ENCODE measurements around the gene TEDC1. TPM values are rescaled to one million over a fixed set of nuclear protein-coding genes. Genes with fewer than 3 reads are reported as not detected.

The TEDC1 gene
- total and polyA plus RNA-seq, 7 donors: 0.95 to 5.2 (median 1.9) TPM

DNA sequence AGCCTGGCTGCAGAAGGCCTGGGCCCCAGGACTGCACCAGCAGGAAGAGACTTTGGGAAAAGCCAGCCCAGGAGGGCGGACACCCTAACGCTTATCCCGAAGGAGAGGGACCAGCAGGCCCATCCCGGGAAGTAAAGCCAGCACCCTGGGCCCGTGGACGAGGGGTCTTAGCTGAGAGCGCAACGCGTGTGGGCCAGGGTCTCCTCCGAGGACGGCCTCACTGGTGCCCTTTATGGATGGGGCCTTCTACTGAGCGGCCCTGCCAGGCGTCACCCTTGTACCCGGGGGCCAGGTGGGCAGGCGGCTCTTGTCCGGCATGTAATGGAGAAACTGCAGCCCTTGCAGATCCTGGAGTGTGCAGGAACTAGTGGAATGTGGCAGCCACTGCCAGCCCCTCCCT is 14.1 kb downstream of the TEDC1 start:
- 85 to 91% (median 88%) methylated on average over 16 of the region's 16 CpGs for WGBS, 3 donors
- DNase-seq: peak in 1 of 2 donors; percentile 23
- ATAC-seq: no peak
- intact Hi-C loops (cut with DNase I): no loop called here
- H3K9me3 ChIP-seq: no peaks in the 10 kb centered on the region
- no peak overlapping the region for H3K4me3 ChIP-seq
- no peak overlapping the region for H3K27ac ChIP-seq
- TF ChIP-seq, protein P1, sequence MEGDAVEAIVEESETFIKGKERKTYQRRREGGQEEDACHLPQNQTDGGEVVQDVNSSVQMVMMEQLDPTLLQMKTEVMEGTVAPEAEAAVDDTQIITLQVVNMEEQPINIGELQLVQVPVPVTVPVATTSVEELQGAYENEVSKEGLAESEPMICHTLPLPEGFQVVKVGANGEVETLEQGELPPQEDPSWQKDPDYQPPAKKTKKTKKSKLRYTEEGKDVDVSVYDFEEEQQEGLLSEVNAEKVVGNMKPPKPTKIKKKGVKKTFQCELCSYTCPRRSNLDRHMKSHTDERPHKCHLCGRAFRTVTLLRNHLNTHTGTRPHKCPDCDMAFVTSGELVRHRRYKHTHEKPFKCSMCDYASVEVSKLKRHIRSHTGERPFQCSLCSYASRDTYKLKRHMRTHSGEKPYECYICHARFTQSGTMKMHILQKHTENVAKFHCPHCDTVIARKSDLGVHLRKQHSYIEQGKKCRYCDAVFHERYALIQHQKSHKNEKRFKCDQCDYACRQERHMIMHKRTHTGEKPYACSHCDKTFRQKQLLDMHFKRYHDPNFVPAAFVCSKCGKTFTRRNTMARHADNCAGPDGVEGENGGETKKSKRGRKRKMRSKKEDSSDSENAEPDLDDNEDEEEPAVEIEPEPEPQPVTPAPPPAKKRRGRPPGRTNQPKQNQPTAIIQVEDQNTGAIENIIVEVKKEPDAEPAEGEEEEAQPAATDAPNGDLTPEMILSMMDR (IDR thresholded peaks at IDR 0.05): no peak
- H3K4me1 ChIP-seq: no peaks in the 10 kb centered on the region
- H3K36me3 ChIP-seq (ENCODE audit: insufficient read depth in 1 of 2, low read depth in 1 of 2): no peaks in the 10 kb centered on the region
- peaks cover 0 to 6% (median 0%) of the 10 kb centered on the region in 3 donors for H3K27me3 ChIP-seq (ENCODE audit: insufficient read depth in 3 of 3, low read length in 2 of 3)

DNA sequence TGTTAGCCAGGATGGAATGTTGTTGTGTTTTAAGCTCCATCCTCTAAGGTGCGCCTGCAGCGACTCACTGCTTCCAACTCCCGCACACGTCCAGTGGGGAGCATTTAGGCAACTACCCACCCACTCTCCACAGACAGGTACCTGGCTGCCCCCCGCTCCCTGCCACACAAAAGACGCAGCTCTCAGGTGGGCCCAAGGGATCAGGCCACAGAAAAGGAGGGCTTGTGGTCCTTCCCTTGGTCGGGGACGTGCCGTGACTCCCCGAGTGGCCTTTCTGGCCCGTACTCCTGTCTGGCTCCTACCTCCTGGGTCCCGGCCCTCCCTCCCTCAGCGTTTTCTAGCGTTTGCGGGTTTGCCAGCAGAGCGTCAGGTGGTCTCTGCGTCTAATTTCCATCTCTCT is 16.2 kb downstream of the TEDC1 start:
- Histone ChIP-seq H3K9me3 (no peaks in the 10 kb centered on the region), H3K27me3 (ENCODE audit: insufficient read depth in 3 of 3, low read length in 2 of 3) (peaks cover 0 to 15% (median 0%) of the 10 kb centered on the region in 3 donors), H3K27ac (no peak overlapping the region), H3K4me3 (no peak overlapping the region), H3K4me1 (no peaks in the 10 kb centered on the region), H3K36me3 (ENCODE audit: insufficient read depth in 1 of 2, low read depth in 1 of 2) (no peaks in the 10 kb centered on the region)
- ATAC-seq (no peak), DNase-seq (peak in 1 of 2 donors; percentile 30)
- TF ChIP-seq, protein P1 (IDR thresholded peaks at IDR 0.05): no peak
- intact Hi-C loops (cut with DNase I): no loop called here
- 72 to 82% (median 76%) methylated on average over 17 of the region's 17 CpGs for WGBS, 3 donors

DNA sequence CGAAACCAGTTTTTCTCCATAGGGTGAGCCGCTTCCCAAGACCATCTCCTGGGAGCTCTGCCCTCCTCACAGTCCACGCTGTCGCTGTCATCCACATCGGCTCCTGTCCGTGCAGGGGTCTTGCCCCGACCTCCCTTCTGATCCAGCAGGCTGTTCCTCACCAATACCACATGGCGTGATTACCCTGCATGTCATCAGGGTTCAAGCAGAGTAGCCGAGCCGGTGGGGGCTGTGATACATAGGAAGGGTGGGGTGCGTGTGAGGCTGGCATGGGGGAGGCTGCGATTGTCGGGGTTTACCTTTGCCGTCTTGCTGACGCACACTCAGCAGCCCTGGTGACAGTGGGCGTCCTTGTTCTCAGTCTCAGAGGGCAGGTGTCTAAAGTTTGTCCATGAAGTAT is 17.0 kb downstream of the TEDC1 start:
- DNase-seq (peak in 1 of 2 donors; percentile 34), ATAC-seq (no peak)
- H3K27me3 ChIP-seq (ENCODE audit: insufficient read depth in 3 of 3, low read length in 2 of 3): peaks cover 0 to 22% (median 1%) of the 10 kb centered on the region in 3 donors
- H3K36me3 ChIP-seq (ENCODE audit: insufficient read depth in 1 of 2, low read depth in 1 of 2): no peaks in the 10 kb centered on the region
- H3K27ac ChIP-seq: no peak overlapping the region
- H3K4me1 ChIP-seq: no peaks in the 10 kb centered on the region
- H3K4me3 ChIP-seq: no peak overlapping the region
- intact Hi-C loops (cut with DNase I): no loop called here
- 76 to 85% (median 84%) methylated on average over 16 of the region's 16 CpGs for WGBS, 3 donors
- TF ChIP-seq, protein P1 (IDR thresholded peaks at IDR 0.05): no peak
- H3K9me3 ChIP-seq: no peaks in the 10 kb centered on the region

DNA sequence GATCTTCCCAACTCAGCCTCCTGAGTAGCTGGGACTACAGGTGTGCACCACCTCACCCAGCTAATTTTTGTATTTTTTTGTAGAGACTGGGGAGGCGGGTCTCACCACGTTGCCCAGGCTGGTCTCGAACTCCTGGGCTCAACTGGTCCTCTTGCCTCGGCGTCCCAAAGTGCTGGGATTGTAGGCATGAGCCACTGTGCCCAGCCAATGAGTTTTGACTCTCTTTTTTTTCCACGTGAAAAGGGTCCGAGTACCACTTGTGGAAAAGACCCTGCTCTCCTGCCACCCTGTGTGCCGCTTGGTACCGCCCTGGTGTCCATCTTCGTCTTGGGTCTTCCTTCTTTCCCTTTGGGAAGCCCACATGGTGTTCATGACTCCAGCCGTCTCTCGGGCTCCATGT is 17.6 kb downstream of the TEDC1 start:
- WGBS, 3 donors: 86 to 90% (median 89%) methylated on average over 12 of the region's 12 CpGs
- Histone ChIP-seq H3K27me3 (ENCODE audit: insufficient read depth in 3 of 3, low read length in 2 of 3) (peaks cover 0 to 28% (median 1%) of the 10 kb centered on the region in 3 donors), H3K9me3 (no peaks in the 10 kb centered on the region), H3K4me1 (no peaks in the 10 kb centered on the region), H3K36me3 (ENCODE audit: insufficient read depth in 1 of 2, low read depth in 1 of 2) (no peaks in the 10 kb centered on the region), H3K4me3 (no peak overlapping the region), H3K27ac (no peak overlapping the region)
- TF ChIP-seq, protein P1 (IDR thresholded peaks at IDR 0.05): no peak
- peak in 1 of 2 donors; percentile 43 for DNase-seq
- no peak for ATAC-seq
- intact Hi-C loops (cut with DNase I): no loop called here

DNA sequence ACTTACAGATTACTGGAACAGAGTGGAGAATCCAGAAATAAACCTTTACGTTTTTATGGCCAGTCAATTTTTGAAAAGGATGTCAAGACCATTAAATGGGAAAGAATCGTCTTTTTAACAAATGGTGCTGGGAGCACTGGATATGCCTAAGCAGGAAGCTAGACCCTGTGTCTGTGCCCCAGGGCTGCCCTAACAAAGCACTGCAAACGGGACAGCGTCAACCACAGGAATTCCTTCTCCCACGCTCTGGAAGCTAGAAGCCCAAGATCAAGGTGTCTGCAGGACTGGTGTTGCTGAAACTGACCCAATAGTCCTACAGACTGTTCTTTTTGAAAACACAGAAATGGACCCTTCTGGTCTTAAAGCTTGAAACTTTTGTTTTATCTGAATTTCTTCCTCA is 26.1 kb downstream of the TEDC1 start:
- Histone ChIP-seq H3K4me3 (no peak overlapping the region), H3K27me3 (ENCODE audit: insufficient read depth in 3 of 3, low read length in 2 of 3) (peaks cover 0 to 34% (median 5%) of the 10 kb centered on the region in 3 donors), H3K9me3 (no peaks in the 10 kb centered on the region), H3K4me1 (no peaks in the 10 kb centered on the region), H3K27ac (no peak overlapping the region), H3K36me3 (ENCODE audit: insufficient read depth in 1 of 2, low read depth in 1 of 2) (no peaks in the 10 kb centered on the region)
- intact Hi-C loops (cut with DNase I): no loop called here
- peak in 1 of 2 donors; percentile 12 for DNase-seq
- 50 to 63% (median 58%) methylated on average over 5 of the region's 5 CpGs for WGBS, 3 donors
- TF ChIP-seq, protein P1 (IDR thresholded peaks at IDR 0.05): no peak
- no peak for ATAC-seq
